Mesenchymal stem cell (in vitro differentiated cells and primary cell): ENCODE measurements around the gene SYPL1.
A peak's percentile ranks its signal among the peaks of the same experiment; 100 is the strongest.

ENCODE experiments used
- DNase-seq: peaks from one replicate; pipeline ENCODE4 v3.0.0-alpha.2; 2013
- H2AFZ ChIP-seq: one replicate; pipeline ENCODE4 v1.6.1; 2013; ENCODE audit warnings: low read depth, mild to moderate bottlenecking, control low read depth, inconsistent platforms, low read length, moderate library complexity
- H2AK5ac ChIP-seq: 2 replicates; pipeline ENCODE4 v1.6.1; 2013; ENCODE audit warnings: low read length, moderate library complexity, mild to moderate bottlenecking, inconsistent platforms; ENCODE audit not compliant: severe bottlenecking
- H2BK120ac ChIP-seq: one replicate; pipeline ENCODE4 v1.6.1; 2013; ENCODE audit warnings: low read depth, mild to moderate bottlenecking, inconsistent platforms, low read length, moderate library complexity
- H2BK12ac ChIP-seq, 2 experiments: one replicate each; pipeline ENCODE4 v1.6.1; 2013; ENCODE audit warnings: inconsistent platforms in 2 of 2, low read length in 2 of 2, mild to moderate bottlenecking in 2 of 2, moderate library complexity in 2 of 2, control low read depth in 1 of 2
- H2BK15ac ChIP-seq: one replicate; pipeline ENCODE4 v1.6.1; 2013; ENCODE audit warnings: mild to moderate bottlenecking, low read depth, inconsistent platforms; ENCODE audit not compliant: poor library complexity, severe bottlenecking
- H2BK5ac ChIP-seq: 2 replicates; pipeline ENCODE4 v1.6.1; 2013; ENCODE audit warnings: low read depth, mild to moderate bottlenecking, low read length, control low read depth, inconsistent platforms; ENCODE audit not compliant: poor library complexity, severe bottlenecking
- H3K14ac ChIP-seq, 2 experiments: one replicate each; pipeline ENCODE4 v1.6.1; 2013; ENCODE audit warnings: inconsistent platforms in 2 of 2, low read length in 2 of 2, control low read depth in 1 of 2, mild to moderate bottlenecking in 1 of 2, moderate library complexity in 1 of 2
- H3K18ac ChIP-seq, 2 experiments: one replicate each; pipeline ENCODE4 v1.6.1; 2013; ENCODE audit warnings: inconsistent platforms in 2 of 2, low read length in 2 of 2, control low read depth in 1 of 2, low read depth in 1 of 2, mild to moderate bottlenecking in 1 of 2
- H3K23ac ChIP-seq, 2 experiments: one replicate each; pipeline ENCODE4 v1.6.1; 2013; ENCODE audit warnings: inconsistent platforms in 2 of 2, low read length in 2 of 2, mild to moderate bottlenecking in 2 of 2, moderate library complexity in 2 of 2, control low read depth in 1 of 2
- H3K27ac ChIP-seq: 2 replicates; pipeline ENCODE4 v1.5.1; 2013; ENCODE audit warnings: mild to moderate bottlenecking, moderate library complexity, low read length, control low read depth, inconsistent platforms; ENCODE audit not compliant: poor library complexity, severe bottlenecking
- H3K27me3 ChIP-seq, 2 experiments: 2 replicates each; pipeline versions ENCODE4 v1.6.1 to v1.7.0; 2013; ENCODE audit warnings: low read length in 2 of 2, mild to moderate bottlenecking in 2 of 2, moderate library complexity in 2 of 2, control low read depth in 1 of 2, inconsistent platforms in 1 of 2; ENCODE audit not compliant: control insufficient read depth in 1 of 2, insufficient read depth in 1 of 2
- H3K36me3 ChIP-seq, 2 experiments: 2 replicates each; pipeline versions ENCODE4 v1.6.1 to v1.7.0; 2013; ENCODE audit warnings: low read length in 2 of 2, control low read depth in 1 of 2, inconsistent platforms in 1 of 2, low read depth in 1 of 2, mild to moderate bottlenecking in 1 of 2; ENCODE audit not compliant: insufficient read depth in 2 of 2, control insufficient read depth in 1 of 2
- H3K4ac ChIP-seq, 2 experiments: one replicate each; pipeline ENCODE4 v1.6.1; 2013; ENCODE audit warnings: inconsistent platforms in 2 of 2, low read length in 2 of 2, mild to moderate bottlenecking in 2 of 2, moderate library complexity in 2 of 2, control low read depth in 1 of 2, low read depth in 1 of 2
- H3K4me1 ChIP-seq: 2 replicates; pipeline ENCODE4 v1.6.1; 2013; ENCODE audit warnings: low read depth, low read length, control low read depth; ENCODE audit not compliant: control insufficient read depth, insufficient read depth
- H3K4me2 ChIP-seq: 2 replicates; pipeline ENCODE4 v1.6.1; 2013; ENCODE audit warnings: low read length, mild to moderate bottlenecking, inconsistent platforms; ENCODE audit not compliant: poor library complexity, severe bottlenecking
- H3K4me3 ChIP-seq, 2 experiments: 2 replicates each; pipeline versions ENCODE4 v1.5.1 to v1.7.0; 2013; ENCODE audit warnings: low read length in 2 of 2, mild to moderate bottlenecking in 2 of 2, control low read depth in 1 of 2, low read depth in 1 of 2; ENCODE audit not compliant: insufficient read depth in 1 of 2
- H3K79me1 ChIP-seq: replicated peaks from 2 replicates; pipeline ENCODE4 v1.6.1; 2013; ENCODE audit warnings: mild to moderate bottlenecking, control low read depth, low read length, inconsistent platforms; ENCODE audit not compliant: poor library complexity, severe bottlenecking
- H3K9ac ChIP-seq: 2 replicates; pipeline ENCODE4 v1.7.0; 2013; ENCODE audit warnings: mild to moderate bottlenecking, low read length, moderate library complexity
- H3K9me3 ChIP-seq: 2 replicates; pipeline ENCODE4 v1.7.0; 2013; ENCODE audit warnings: mild to moderate bottlenecking, low read length; ENCODE audit not compliant: control insufficient read depth
- H4K8ac ChIP-seq: one replicate; pipeline ENCODE4 v1.6.1; 2013; ENCODE audit warnings: inconsistent platforms, mild to moderate bottlenecking, low read length, moderate library complexity
- H4K91ac ChIP-seq: one replicate; pipeline ENCODE4 v1.6.1; 2013; ENCODE audit warnings: mild to moderate bottlenecking, low read length, inconsistent platforms
- WGBS: methylation state at CpG from one replicate; pipeline ENCODE4 v1.1.7; 2013; ENCODE audit warnings: mixed read lengths; 5-methylcytosine and 5-hydroxymethylcytosine counted together

The SYPL1 gene

DNA sequence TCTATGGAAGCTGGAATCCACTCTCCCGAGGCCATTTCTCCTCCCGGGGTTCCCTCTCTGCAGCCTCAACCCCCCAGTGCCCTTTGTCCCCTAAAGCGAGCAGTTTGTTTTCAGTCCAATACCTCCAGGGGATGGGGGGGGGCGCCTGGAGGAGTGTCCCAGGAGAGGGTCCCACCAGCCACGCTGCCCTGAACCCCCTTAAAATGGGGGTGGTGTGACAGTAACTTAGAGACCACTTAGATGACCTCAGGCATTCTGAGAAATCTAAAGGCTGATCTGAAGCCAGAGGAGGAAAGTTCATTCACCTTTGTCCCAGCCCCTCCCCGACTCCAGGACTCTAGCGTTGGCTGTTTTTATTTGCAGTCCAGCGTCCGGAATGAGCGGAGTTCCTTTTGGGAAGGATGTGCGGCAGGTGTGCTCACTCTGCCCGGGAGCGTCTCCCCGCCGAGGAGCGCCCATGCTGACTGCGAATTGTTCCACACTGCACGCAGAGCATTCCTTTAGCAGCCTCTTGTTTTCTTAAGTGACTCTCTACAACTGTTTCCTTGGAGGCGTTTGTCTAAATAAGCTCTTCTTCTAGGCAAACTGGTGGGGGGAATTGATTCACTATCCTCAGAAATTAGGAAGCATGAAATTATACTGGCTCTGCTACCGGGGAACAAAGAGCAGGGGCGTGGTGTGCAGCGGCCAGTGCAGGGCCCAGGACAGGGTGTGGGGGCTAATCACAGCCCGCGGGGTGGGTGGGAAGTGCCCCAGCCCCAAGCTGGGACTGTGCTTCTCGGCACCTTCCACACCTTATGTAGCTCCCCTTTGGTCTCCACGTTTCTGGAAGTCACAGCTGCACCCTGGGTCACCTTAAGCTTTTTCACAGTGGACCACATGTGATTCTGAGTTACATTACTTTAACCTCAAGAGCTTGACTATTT lies 46.3 kb downstream of the SYPL1 start:
- peak overlapping the region in 1 of 2 experiments; percentile 16 for H3K4ac ChIP-seq
- peak overlapping the region; percentile 27 for H2BK120ac ChIP-seq
- H4K8ac ChIP-seq: no peak overlapping the region
- no peak overlapping the region for H3K14ac ChIP-seq
- peak overlapping the region in 1 of 2 experiments; percentile 55 for H3K4me3 ChIP-seq
- H3K79me1 ChIP-seq: no peaks in the 10 kb centered on the region
- 89% methylated on average over 24 of the region's 26 CpGs for WGBS
- peaks cover 23% of the 10 kb centered on the region for H3K4me1 ChIP-seq
- no peak overlapping the region for H2BK15ac ChIP-seq
- H2AFZ ChIP-seq: no peak overlapping the region
- H3K27me3 ChIP-seq: no peaks in the 10 kb centered on the region
- H3K36me3 ChIP-seq: no peaks in the 10 kb centered on the region
- peaks cover 2% of the 10 kb centered on the region for H3K9me3 ChIP-seq
- no peak overlapping the region for H3K23ac ChIP-seq
- no peak overlapping the region for H4K91ac ChIP-seq
- no peak overlapping the region for H2AK5ac ChIP-seq
- peak overlapping the region in 1 of 2 experiments; percentile 29 for H2BK12ac ChIP-seq
- peak overlapping the region; percentile 72 for H3K9ac ChIP-seq
- H3K27ac ChIP-seq: no peak overlapping the region
- H3K18ac ChIP-seq: peak overlapping the region in 1 of 2 experiments; percentile 39
- no peak for DNase-seq
- no peak overlapping the region for H2BK5ac ChIP-seq
- no peak overlapping the region for H3K4me2 ChIP-seq

GRCh38 chr7:106064771-106065574 lies 47.1 kb downstream of the SYPL1 start:
- Histone ChIP-seq H2AFZ (peak overlapping the region; percentile 20), H2BK12ac (peak overlapping the region in 1 of 2 experiments; percentile 26), H3K27me3 (no peaks in the 10 kb centered on the region), H2BK120ac (peak overlapping the region; percentile 27), H3K23ac (no peak overlapping the region), H3K4ac (peak overlapping the region; percentile 16 to 19), H3K4me3 (peak overlapping the region in 1 of 2 experiments; percentile 55), H2AK5ac (no peak overlapping the region), H2BK15ac (peak overlapping the region; percentile 44), H3K9ac (peak overlapping the region; percentile 72), H3K79me1 (no peaks in the 10 kb centered on the region), H2BK5ac (no peak overlapping the region), H3K36me3 (no peaks in the 10 kb centered on the region), H3K14ac (no peak overlapping the region), H3K4me1 (peaks cover 23% of the 10 kb centered on the region), H4K91ac (no peak overlapping the region), H3K18ac (peak overlapping the region; percentile 39 to 40), H4K8ac (peak overlapping the region; percentile 57), H3K27ac (peak overlapping the region; percentile 35), H3K4me2 (no peak overlapping the region), H3K9me3 (peaks cover 7% of the 10 kb centered on the region)
- DNase-seq: peak; percentile 93
- WGBS: 37% methylated on average over 14 of the region's 14 CpGs

DNA sequence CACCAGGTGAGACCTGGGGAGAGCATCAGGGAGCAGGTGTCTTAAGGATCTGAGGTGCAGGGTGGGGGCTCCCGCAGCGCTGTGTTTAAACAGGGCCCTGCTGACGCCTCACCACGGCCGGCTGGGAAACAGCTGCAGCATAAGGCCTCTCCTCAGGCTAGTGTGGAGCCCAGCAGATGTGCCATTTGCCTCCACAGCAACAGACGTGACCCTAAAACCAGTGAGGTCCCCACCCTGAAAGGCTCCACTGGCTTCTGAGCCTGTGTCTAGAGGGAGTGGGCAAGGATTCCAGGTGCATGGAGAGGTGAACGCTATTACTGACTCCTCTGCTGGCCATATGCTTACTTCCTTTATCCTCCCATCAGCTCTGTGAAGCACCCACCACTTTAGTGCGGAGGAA lies 47.8 kb downstream of the SYPL1 start:
- H3K18ac ChIP-seq: peak overlapping the region; percentile 23 to 40
- 78% methylated on average over 8 of the region's 8 CpGs for WGBS
- no peaks in the 10 kb centered on the region for H3K79me1 ChIP-seq
- no peak overlapping the region for H3K27ac ChIP-seq
- peak overlapping the region; percentile 57 for H4K8ac ChIP-seq
- no peak overlapping the region for H2BK5ac ChIP-seq
- peak overlapping the region; percentile 88 for H2BK15ac ChIP-seq
- H2AFZ ChIP-seq: peak overlapping the region; percentile 20
- H2BK120ac ChIP-seq: no peak overlapping the region
- H3K4me2 ChIP-seq: no peak overlapping the region
- no peak overlapping the region for H3K14ac ChIP-seq
- no peak overlapping the region for H3K4me3 ChIP-seq
- H3K4ac ChIP-seq: no peak overlapping the region
- no peaks in the 10 kb centered on the region for H3K27me3 ChIP-seq
- H3K23ac ChIP-seq: no peak overlapping the region
- peaks cover 23% of the 10 kb centered on the region for H3K4me1 ChIP-seq
- H3K9me3 ChIP-seq: peaks cover 7% of the 10 kb centered on the region
- peak overlapping the region; percentile 72 for H3K9ac ChIP-seq
- H2AK5ac ChIP-seq: no peak overlapping the region
- DNase-seq: no peak
- H2BK12ac ChIP-seq: peak overlapping the region in 1 of 2 experiments; percentile 32
- no peaks in the 10 kb centered on the region for H3K36me3 ChIP-seq
- peak overlapping the region; percentile 21 for H4K91ac ChIP-seq

DNA sequence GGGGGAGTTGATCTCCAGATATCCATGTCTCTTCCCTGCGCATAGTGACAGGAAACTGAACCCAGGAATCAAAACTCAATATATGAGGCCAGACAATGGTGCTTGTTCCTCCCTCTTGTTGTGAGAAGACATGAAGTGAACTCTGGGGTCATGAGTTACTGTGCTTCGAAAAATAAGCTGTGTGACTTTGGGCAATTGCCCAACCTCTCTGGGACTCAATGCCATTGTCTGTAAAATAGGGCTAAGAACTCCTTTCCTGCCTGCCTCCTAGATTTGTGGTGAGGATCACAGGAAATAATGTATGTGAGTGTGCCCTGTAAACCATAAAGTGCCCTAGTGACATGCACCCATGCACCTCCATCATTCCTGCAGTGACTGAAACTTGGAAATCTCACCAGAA lies 48.4 kb downstream of the SYPL1 start:
- no peak overlapping the region for H2AFZ ChIP-seq
- H3K23ac ChIP-seq: no peak overlapping the region
- no peaks in the 10 kb centered on the region for H3K79me1 ChIP-seq
- no peak overlapping the region for H2BK5ac ChIP-seq
- H3K4me2 ChIP-seq: no peak overlapping the region
- WGBS: 91% methylated on average over 2 of the region's 2 CpGs
- no peak overlapping the region for H3K18ac ChIP-seq
- H3K36me3 ChIP-seq: no peaks in the 10 kb centered on the region
- no peak overlapping the region for H3K14ac ChIP-seq
- H2AK5ac ChIP-seq: no peak overlapping the region
- H3K4me3 ChIP-seq: no peak overlapping the region
- H3K27ac ChIP-seq: no peak overlapping the region
- H3K9ac ChIP-seq: no peak overlapping the region
- DNase-seq: no peak
- H3K27me3 ChIP-seq: no peaks in the 10 kb centered on the region
- no peak overlapping the region for H2BK12ac ChIP-seq
- peaks cover 7% of the 10 kb centered on the region for H3K9me3 ChIP-seq
- no peak overlapping the region for H3K4ac ChIP-seq
- no peak overlapping the region for H2BK120ac ChIP-seq
- H2BK15ac ChIP-seq: peak overlapping the region; percentile 8
- H4K91ac ChIP-seq: no peak overlapping the region
- H3K4me1 ChIP-seq: peaks cover 22% of the 10 kb centered on the region
- H4K8ac ChIP-seq: no peak overlapping the region
